SU-DHL-6 (cell line): Measurements from ENCODE around the gene SLC22A15.

Experiments
- H2AFZ ChIP-seq: fragments of 200-600 bp; sonication (generic); 2 replicates; pipeline ENCODE4 v1.6.1; 2014; ENCODE audit warnings: low read depth, mild to moderate bottlenecking, moderate library complexity, mixed read lengths, antibody characterized with exemption, low read length; ENCODE audit not compliant: severe bottlenecking
- H3F3A ChIP-seq: fragments of 200-600 bp; shearing (Covaris generic); 2 replicates; pipeline ENCODE4 v1.6.0; 2016; ENCODE audit warnings: antibody characterized with exemption, mild to moderate bottlenecking; ENCODE audit not compliant: insufficient read depth
- H3K27ac ChIP-seq: fragments of 200-600 bp; sonication (generic); 2 replicates; pipeline ENCODE4 v1.5.1; 2016; ENCODE audit warnings: low read depth, mild to moderate bottlenecking, low read length, moderate library complexity, mixed read lengths
- H3K27me3 ChIP-seq: fragments of 200-600 bp; sonication (generic), shearing (Covaris generic); 2 replicates; pipeline ENCODE4 v1.6.0; 2014; ENCODE audit warnings: mild to moderate bottlenecking, low read length
- H3K36me3 ChIP-seq: fragments of 200-600 bp; sonication (generic); 2 replicates; pipeline ENCODE4 v1.6.1; 2014; ENCODE audit warnings: mild to moderate bottlenecking, low read length, mixed read lengths
- H3K4me2 ChIP-seq: fragments of 300-600, 200-600 bp; shearing (Covaris generic), sonication (generic); 2 replicates; pipeline ENCODE4 v1.6.0; 2014; ENCODE audit warnings: low read length, low read depth, mild to moderate bottlenecking; ENCODE audit not compliant: poor library complexity, severe bottlenecking
- H3K4me3 ChIP-seq: fragments of 200-600 bp; sonication (generic); 2 replicates; pipeline ENCODE4 v1.5.1; 2014; ENCODE audit warnings: antibody characterized with exemption, low read length, mild to moderate bottlenecking, mixed read lengths; ENCODE audit not compliant: insufficient read depth, poor library complexity, severe bottlenecking
- H3K79me2 ChIP-seq: fragments of 200-600 bp; sonication (generic); 2 replicates; pipeline ENCODE4 v1.6.1; 2014; ENCODE audit warnings: mild to moderate bottlenecking, low read length, moderate library complexity; ENCODE audit not compliant: insufficient read depth
- H3K9ac ChIP-seq: fragments of 200-600 bp; sonication (generic); 2 replicates; pipeline ENCODE4 v1.7.0; 2014; ENCODE audit warnings: mild to moderate bottlenecking, low read length
- H3K9me2 ChIP-seq: fragments of 200-600 bp; sonication (generic); replicated peaks from 2 replicates; pipeline ENCODE4 v1.6.1; 2014; ENCODE audit warnings: low read length; ENCODE audit not compliant: insufficient read depth
- H3K9me3 ChIP-seq: fragments of 200-600 bp; sonication (generic); 2 replicates; pipeline ENCODE4 v1.6.1; 2014; ENCODE audit warnings: low read length, mixed read lengths; ENCODE audit not compliant: insufficient read depth
- H4K20me1 ChIP-seq: fragments of 200-600 bp; sonication (generic); 2 replicates; pipeline ENCODE4 v1.6.1; 2014; ENCODE audit warnings: low read depth, mild to moderate bottlenecking, antibody characterized with exemption, low read length, moderate library complexity, mixed read lengths
- EZH2phosphoT487 ChIP-seq: fragments of 200-600 bp; sonication (generic), shearing (Covaris generic); conservative IDR thresholded peaks from 2 replicates; pipeline ENCODE4 v1.6.1; 2018; ENCODE audit warnings: mild to moderate bottlenecking, antibody characterized with exemption, low read length, moderate library complexity, mixed read lengths
- TF ChIP-seq, protein P1 (sequence below): fragments of 200-600 bp; sonication (generic); IDR thresholded peaks from one replicate; pipeline ENCODE4 v1.5.1; 2017; ENCODE audit warnings: antibody characterized with exemption, mild to moderate bottlenecking, low read length, moderate library complexity; ENCODE audit not compliant: insufficient read depth, poor library complexity, severe bottlenecking

Gene SLC22A15

DNA sequence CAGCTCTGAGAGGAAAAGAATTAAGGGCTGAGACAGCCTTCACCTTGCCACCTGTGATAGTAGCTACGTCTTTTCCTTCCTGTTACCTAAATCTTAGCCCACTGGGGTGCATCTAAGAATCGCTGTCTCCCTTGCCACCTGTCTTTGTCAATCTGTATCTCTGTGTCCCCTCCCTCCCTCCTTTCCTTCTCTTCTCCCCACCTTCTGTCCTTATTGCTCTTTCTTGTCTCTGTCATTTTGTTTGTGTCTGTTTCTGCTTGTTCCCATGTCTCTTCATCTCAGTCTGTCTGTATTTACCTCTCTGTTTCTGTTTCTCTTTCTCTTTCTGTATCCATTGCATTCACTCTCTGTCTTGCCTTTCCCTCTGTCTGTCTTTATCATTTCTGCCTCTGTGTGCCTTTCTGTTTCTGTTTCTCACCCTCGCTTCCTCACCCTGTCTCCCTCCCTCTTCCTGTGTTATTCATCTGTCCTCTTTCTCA is 30.2 kb downstream of the SLC22A15 start:
- H3K36me3 ChIP-seq, result no peaks in the 10 kb centered on the region
- H3K9me2 ChIP-seq, result no peaks in the 10 kb centered on the region
- H2AFZ ChIP-seq, result no peak overlapping the region
- no peak overlapping the region for H3K27ac ChIP-seq
- no peaks in the 10 kb centered on the region for H3K27me3 ChIP-seq
- no peak overlapping the region for H3K4me3 ChIP-seq
- no peaks in the 10 kb centered on the region for H3K79me2 ChIP-seq
- TF ChIP-seq EZH2phosphoT487, result no peak
- TF ChIP-seq, protein P1, sequence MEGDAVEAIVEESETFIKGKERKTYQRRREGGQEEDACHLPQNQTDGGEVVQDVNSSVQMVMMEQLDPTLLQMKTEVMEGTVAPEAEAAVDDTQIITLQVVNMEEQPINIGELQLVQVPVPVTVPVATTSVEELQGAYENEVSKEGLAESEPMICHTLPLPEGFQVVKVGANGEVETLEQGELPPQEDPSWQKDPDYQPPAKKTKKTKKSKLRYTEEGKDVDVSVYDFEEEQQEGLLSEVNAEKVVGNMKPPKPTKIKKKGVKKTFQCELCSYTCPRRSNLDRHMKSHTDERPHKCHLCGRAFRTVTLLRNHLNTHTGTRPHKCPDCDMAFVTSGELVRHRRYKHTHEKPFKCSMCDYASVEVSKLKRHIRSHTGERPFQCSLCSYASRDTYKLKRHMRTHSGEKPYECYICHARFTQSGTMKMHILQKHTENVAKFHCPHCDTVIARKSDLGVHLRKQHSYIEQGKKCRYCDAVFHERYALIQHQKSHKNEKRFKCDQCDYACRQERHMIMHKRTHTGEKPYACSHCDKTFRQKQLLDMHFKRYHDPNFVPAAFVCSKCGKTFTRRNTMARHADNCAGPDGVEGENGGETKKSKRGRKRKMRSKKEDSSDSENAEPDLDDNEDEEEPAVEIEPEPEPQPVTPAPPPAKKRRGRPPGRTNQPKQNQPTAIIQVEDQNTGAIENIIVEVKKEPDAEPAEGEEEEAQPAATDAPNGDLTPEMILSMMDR, result no peak
- H3K9ac ChIP-seq, result no peak overlapping the region
- no peaks in the 10 kb centered on the region for H3K9me3 ChIP-seq
- H4K20me1 ChIP-seq, result no peaks in the 10 kb centered on the region
- H3F3A ChIP-seq, result no peaks in the 10 kb centered on the region
- H3K4me2 ChIP-seq, result no peak overlapping the region

DNA sequence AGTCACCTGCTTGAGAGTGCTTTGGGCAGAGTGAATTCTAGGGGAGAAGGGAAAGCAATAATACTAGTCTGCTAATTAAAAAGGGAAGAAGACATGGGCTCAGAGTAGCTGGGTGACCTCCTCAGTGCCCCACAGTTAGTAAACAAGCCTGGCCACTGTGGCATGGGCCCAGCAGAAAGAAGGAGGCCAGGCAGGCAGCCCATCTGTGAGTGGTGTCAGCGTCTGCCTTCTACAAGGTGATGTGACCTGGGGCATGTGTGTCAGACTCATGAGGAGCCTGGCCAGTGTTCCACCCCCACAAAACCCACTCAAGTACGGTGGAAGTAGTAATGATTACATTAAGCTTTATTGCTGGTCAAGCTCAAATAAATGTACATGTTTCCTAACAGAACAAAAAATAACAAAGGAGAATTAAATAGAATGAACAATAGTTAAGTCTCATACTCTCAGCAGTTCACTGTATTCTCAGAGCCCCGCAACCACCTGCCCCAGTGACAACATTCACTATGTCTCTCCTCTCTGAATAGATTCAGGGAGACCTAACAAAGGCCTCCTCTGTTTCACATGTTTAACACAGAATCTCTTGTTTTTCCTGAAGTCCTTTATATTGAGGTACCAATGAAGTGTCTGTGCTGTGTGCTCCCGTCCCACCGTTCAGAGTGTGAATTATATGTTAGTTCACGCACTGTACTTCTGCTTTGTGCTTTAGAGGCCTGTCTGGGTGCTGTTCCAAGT is 32.5 kb downstream of the SLC22A15 start:
- Histone ChIP-seq H3K79me2 (no peaks in the 10 kb centered on the region), H3K27me3 (no peaks in the 10 kb centered on the region), H3K4me2 (no peak overlapping the region)

DNA sequence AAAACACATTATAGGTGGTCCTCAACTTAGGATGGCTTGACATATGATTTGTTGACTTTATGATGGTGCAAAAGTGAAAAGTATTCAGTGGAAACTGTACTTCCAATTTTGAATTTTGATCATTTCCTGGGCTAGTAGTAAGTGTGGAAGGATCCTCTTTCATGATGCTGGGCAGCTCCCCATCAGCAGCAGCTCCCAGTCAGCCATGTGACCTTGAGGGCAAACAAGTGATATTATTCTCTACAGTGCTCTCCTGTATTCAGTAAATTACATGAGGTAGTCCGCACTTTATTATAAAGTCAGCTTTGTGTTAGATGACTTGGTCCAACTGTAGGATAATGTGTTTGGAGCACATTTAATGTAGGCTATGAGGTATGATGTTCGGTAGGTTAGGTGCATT is 36.4 kb downstream of the SLC22A15 start:
- H2AFZ ChIP-seq, result no peak overlapping the region
- no peaks in the 10 kb centered on the region for H3K9me3 ChIP-seq
- no peaks in the 10 kb centered on the region for H3K36me3 ChIP-seq
- H3K27me3 ChIP-seq, result no peaks in the 10 kb centered on the region
- H3K9ac ChIP-seq, result no peak overlapping the region
- no peaks in the 10 kb centered on the region for H3K9me2 ChIP-seq
- H3K79me2 ChIP-seq, result no peaks in the 10 kb centered on the region
- H4K20me1 ChIP-seq, result no peaks in the 10 kb centered on the region
- no peak overlapping the region for H3K4me2 ChIP-seq
- no peaks in the 10 kb centered on the region for H3F3A ChIP-seq
- TF ChIP-seq, protein P1, result no peak
- TF ChIP-seq EZH2phosphoT487, result no peak
- H3K27ac ChIP-seq, result no peak overlapping the region
- H3K4me3 ChIP-seq, result no peak overlapping the region

More for the DNA sequence above, 32.5 kb downstream of the SLC22A15 start:
- TF ChIP-seq, protein P1, result no peak
- no peak for TF ChIP-seq EZH2phosphoT487
- no peak overlapping the region for H3K27ac ChIP-seq
- no peaks in the 10 kb centered on the region for H3F3A ChIP-seq
- no peaks in the 10 kb centered on the region for H3K36me3 ChIP-seq
- no peaks in the 10 kb centered on the region for H3K9me3 ChIP-seq
- no peak overlapping the region for H3K9ac ChIP-seq
- no peak overlapping the region for H2AFZ ChIP-seq
- no peaks in the 10 kb centered on the region for H3K9me2 ChIP-seq
- H4K20me1 ChIP-seq, result no peaks in the 10 kb centered on the region
- H3K4me3 ChIP-seq, result no peak overlapping the region
